ENCODE data around the gene PTPRH. TPM values are rescaled to one million over a fixed set of nuclear protein-coding genes. Genes with fewer than 3 reads are reported as not detected.
A peak's percentile ranks its signal among the peaks of the same experiment; 100 is the strongest.

Gene PTPRH
- polyA plus RNA-seq, 1 donor (not counting 4 experiments of a cell fraction or from before 2014, with no cell fraction given): 0.17 TPM

DNA sequence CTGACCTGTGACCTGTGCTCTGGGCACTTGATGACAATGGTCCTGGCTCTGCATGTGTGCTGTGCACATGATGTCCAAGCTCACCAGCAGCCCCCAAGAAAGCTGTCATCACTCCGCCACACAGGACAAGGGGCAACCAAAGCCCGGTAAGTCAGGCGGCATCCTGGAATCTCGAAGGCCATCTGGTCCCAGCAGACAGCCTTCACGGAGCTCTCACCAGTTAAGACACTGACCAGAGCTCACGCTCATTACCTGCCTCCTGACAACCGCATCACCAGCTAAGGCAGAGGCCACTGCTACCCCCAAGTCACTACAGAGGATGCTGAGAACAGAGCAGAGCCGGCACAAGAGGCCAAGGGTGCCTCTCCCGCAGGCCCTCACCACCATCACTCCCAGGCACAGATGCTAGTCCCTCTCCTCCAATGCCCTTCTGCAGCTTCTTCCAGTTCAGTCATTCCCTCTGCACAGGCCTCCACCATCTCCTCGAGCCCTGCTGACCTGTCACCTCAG is 38.9 kb upstream of the PTPRH start:
- dilution Hi-C loops (cut with MboI; ENCODE audit: extremely low pct_ligation_motif_present, low sequenced_read_pairs): no loop called here
- Histone ChIP-seq H2AFZ (ENCODE audit: control insufficient read depth, low read length) (no peak overlapping the region), H3K9me1 (ENCODE audit: control insufficient read depth, extremely low read depth, insufficient read depth, low read length) (peaks cover 6% of the 10 kb centered on the region), H3K27me3 (ENCODE audit: control insufficient read depth, extremely low read depth, insufficient read depth, low read length) (no peaks in the 10 kb centered on the region), H3K4me2 (ENCODE audit: control insufficient read depth, extremely low read depth, insufficient read depth, low read depth, low read length) (no peak overlapping the region), H3K36me3 (ENCODE audit: control insufficient read depth in 2 of 2, extremely low read depth in 1 of 2, insufficient read depth in 2 of 2, low read length in 2 of 2) (peaks cover 18 to 28% of the 10 kb centered on the region in 2 experiments), H3K9me3 (ENCODE audit: control insufficient read depth, low read depth, low read length) (no peaks in the 10 kb centered on the region), H3K27ac (ENCODE audit: control insufficient read depth, insufficient read depth, low read length) (peak overlapping the region; percentile 62), H4K20me1 (ENCODE audit: control insufficient read depth, extremely low read depth, insufficient read depth, low read length) (peaks cover 40% of the 10 kb centered on the region), H3K9ac (ENCODE audit: control insufficient read depth, extremely low read depth, insufficient read depth, low read length) (no peak overlapping the region), H3K4me3 (ENCODE audit: control insufficient read depth in 2 of 3, extremely low read depth in 1 of 3, insufficient read depth in 2 of 3, low read depth in 1 of 3, low read length in 3 of 3) (no peak overlapping the region), H3K4me1 (ENCODE audit: control insufficient read depth, extremely low read depth, insufficient read depth, low read length) (peaks cover 21% of the 10 kb centered on the region), H3K79me2 (ENCODE audit: control insufficient read depth, insufficient read depth, low read length) (peaks cover 76% of the 10 kb centered on the region)
- no peak for FAIRE-seq
- TF ChIP-seq EZH2 (IDR thresholded peaks at IDR 0.05; ENCODE audit: low read length): no peak
- TF ChIP-seq, protein P1, sequence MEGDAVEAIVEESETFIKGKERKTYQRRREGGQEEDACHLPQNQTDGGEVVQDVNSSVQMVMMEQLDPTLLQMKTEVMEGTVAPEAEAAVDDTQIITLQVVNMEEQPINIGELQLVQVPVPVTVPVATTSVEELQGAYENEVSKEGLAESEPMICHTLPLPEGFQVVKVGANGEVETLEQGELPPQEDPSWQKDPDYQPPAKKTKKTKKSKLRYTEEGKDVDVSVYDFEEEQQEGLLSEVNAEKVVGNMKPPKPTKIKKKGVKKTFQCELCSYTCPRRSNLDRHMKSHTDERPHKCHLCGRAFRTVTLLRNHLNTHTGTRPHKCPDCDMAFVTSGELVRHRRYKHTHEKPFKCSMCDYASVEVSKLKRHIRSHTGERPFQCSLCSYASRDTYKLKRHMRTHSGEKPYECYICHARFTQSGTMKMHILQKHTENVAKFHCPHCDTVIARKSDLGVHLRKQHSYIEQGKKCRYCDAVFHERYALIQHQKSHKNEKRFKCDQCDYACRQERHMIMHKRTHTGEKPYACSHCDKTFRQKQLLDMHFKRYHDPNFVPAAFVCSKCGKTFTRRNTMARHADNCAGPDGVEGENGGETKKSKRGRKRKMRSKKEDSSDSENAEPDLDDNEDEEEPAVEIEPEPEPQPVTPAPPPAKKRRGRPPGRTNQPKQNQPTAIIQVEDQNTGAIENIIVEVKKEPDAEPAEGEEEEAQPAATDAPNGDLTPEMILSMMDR (optimal IDR thresholded peaks at IDR 0.05 in 1 of 3, IDR thresholded peaks at IDR 0.05 in 1 of 3, conservative IDR thresholded peaks at IDR 0.05 in 1 of 3; ENCODE audit: extremely low read depth in 1 of 3, insufficient read depth in 2 of 3, low read length in 3 of 3): no peak
- DNase-seq (ENCODE audit: low read depth, low spot score): no peak

DNA sequence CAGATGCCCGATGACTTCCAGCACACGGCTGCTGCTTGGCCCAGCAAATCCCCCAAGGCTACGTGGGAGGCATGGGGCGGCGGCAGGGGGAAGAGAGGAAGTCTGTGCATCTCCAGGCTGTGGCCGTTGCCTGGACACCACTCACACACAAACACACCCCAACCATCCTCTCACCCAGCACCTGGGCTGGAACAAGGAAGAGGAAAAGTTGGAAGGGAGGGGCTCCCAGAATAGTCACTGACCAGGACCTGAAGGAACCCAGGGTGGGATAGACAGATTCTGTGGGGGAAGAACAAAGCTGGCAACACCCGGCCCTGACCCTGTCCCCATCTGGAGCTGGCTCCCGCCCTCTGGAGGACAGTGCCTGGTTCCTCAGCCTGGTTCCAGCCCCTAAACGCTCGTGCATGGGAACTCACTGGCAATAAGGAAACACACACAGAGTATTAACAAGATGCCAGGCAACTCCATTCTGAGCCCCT is 38.4 kb upstream of the PTPRH start:
- DNase-seq (ENCODE audit: low read depth, low spot score): no peak
- Histone ChIP-seq H3K4me3 (ENCODE audit: control insufficient read depth in 2 of 3, extremely low read depth in 1 of 3, insufficient read depth in 2 of 3, low read depth in 1 of 3, low read length in 3 of 3) (no peak overlapping the region), H3K9me1 (ENCODE audit: control insufficient read depth, extremely low read depth, insufficient read depth, low read length) (peaks cover 6% of the 10 kb centered on the region), H2AFZ (ENCODE audit: control insufficient read depth, low read length) (no peak overlapping the region), H3K36me3 (ENCODE audit: control insufficient read depth in 2 of 2, extremely low read depth in 1 of 2, insufficient read depth in 2 of 2, low read length in 2 of 2) (peaks cover 19 to 23% of the 10 kb centered on the region in 2 experiments), H3K79me2 (ENCODE audit: control insufficient read depth, insufficient read depth, low read length) (peaks cover 70% of the 10 kb centered on the region), H3K27ac (ENCODE audit: control insufficient read depth, insufficient read depth, low read length) (peak overlapping the region; percentile 62), H3K27me3 (ENCODE audit: control insufficient read depth, extremely low read depth, insufficient read depth, low read length) (no peaks in the 10 kb centered on the region), H3K4me2 (ENCODE audit: control insufficient read depth, extremely low read depth, insufficient read depth, low read depth, low read length) (no peak overlapping the region), H3K9me3 (ENCODE audit: control insufficient read depth, low read depth, low read length) (no peaks in the 10 kb centered on the region), H4K20me1 (ENCODE audit: control insufficient read depth, extremely low read depth, insufficient read depth, low read length) (peaks cover 35% of the 10 kb centered on the region), H3K9ac (ENCODE audit: control insufficient read depth, extremely low read depth, insufficient read depth, low read length) (peak overlapping the region; percentile 35), H3K4me1 (ENCODE audit: control insufficient read depth, extremely low read depth, insufficient read depth, low read length) (peaks cover 21% of the 10 kb centered on the region)
- dilution Hi-C loops (cut with MboI; ENCODE audit: extremely low pct_ligation_motif_present, low sequenced_read_pairs): no loop called here
- no peak for TF ChIP-seq EZH2 (IDR thresholded peaks at IDR 0.05; ENCODE audit: low read length)
- TF ChIP-seq, protein P1 (optimal IDR thresholded peaks at IDR 0.05 in 1 of 3, IDR thresholded peaks at IDR 0.05 in 1 of 3, conservative IDR thresholded peaks at IDR 0.05 in 1 of 3; ENCODE audit: extremely low read depth in 1 of 3, insufficient read depth in 2 of 3, low read length in 3 of 3): no peak
- FAIRE-seq: no peak
